Ovary (tissue), 9 donors: ENCODE measurements around the gene NF1. TPM values are rescaled to one million over a fixed set of nuclear protein-coding genes. Genes with fewer than 3 reads are reported as not detected.
"Not testable (repeated sequence)": the region's sequence is repeated elsewhere in the genome, so short reads cannot be mapped to it uniquely, and the experiment has no call there.

Source experiments
- DNase-seq, 5 donors: peaks; one replicate each; pipeline ENCODE4 v3.0.0-alpha.2; 2019 to 2020
- H3K27ac ChIP-seq, 2 donors: fragments of 200-600 bp; one replicate each; pipeline versions ENCODE4 v1.5.1 to v1.8.0; 2019 to 2022
- H3K27me3 ChIP-seq: fragments of 200-600 bp; one replicate; pipeline ENCODE4 v1.8.0; 2022
- H3K36me3 ChIP-seq: fragments of 200-600 bp; sonication (generic); one replicate; pipeline ENCODE4 v1.5.1; 2019
- H3K4me1 ChIP-seq: one replicate; pipeline ENCODE4 v1.8.1; 2013; ENCODE audit warnings: mild to moderate bottlenecking, moderate library complexity; ENCODE audit not compliant: insufficient read depth
- H3K4me3 ChIP-seq: fragments of 200-600 bp; sonication (generic); one replicate; pipeline ENCODE4 v1.5.1; 2017
- H3K9me3 ChIP-seq, 2 donors: fragments of 200-600 bp in 1 of 2; sonication (generic) in 1 of 2; one replicate each; pipeline versions ENCODE4 v1.5.1 to v1.8.1; 2013 to 2019; ENCODE audit warnings: mild to moderate bottlenecking in 1 of 2, moderate library complexity in 1 of 2
- EP300 ChIP-seq: sonication (generic); formaldehyde crosslinking; IDR thresholded peaks from one replicate; pipeline ENCODE4 v1.6.1; 2017; ENCODE audit warnings: antibody characterized with exemption
- POLR2A ChIP-seq: fragments of 450-650 bp; IDR thresholded peaks from one replicate; pipeline ENCODE4 v1.6.1; 2017; ENCODE audit warnings: antibody characterized with exemption, mild to moderate bottlenecking, moderate library complexity
- WGBS, 3 donors: extraction: QIAGEN DNeasy Blood & Tissue Kit in 1 of 3; methylation state at CpG; one replicate each; pipeline versions ENCODE4 v1.1.5 to v1.1.7; 2013 to 2017; 5-methylcytosine and 5-hydroxymethylcytosine counted together
- intact Hi-C, 4 donors: fragments of 100-400 bp; cut with DNase I; formaldehyde crosslinking; loops; one replicate each; pipeline versions ENCODE4 v1.11.0 to v1.15.1; 2022 to 2023
- polyA plus RNA-seq, 2 donors: library from polyadenylated mRNA; stranded (reverse); fragments of 200-250 nt in 1 of 2; fragments of 350-450 nt in 1 of 2; fragmentation: Illumina TruSeq in 1 of 2; extraction: RNeasy Lipid Tissue Mini Kit (QIAGEN cat#74804) in 1 of 2; gene quantifications; one replicate each; pipeline ENCODE4 v1.2.3, GENCODE V29; 2013 to 2014
- total RNA-seq, 7 donors: library from RNA; depleted of rRNA in 2 of 7; stranded (reverse); fragments of >200 nt in 2 of 7; fragmentation: NEBNext Ultra II Directional in 3 of 7; extraction: Animal tissue kit (Norgen Biotek cat#: 25700) in 3 of 7; gene quantifications; one replicate each; pipeline versions ENCODE4 v1.1.0 to v1.2.4, GENCODE V29; 2016 to 2023
- TF ChIP-seq, protein P1 (sequence below), 3 donors: fragments of 450-650 bp in 2 of 3; fragments of 200-600 bp in 1 of 3; IDR thresholded peaks; one replicate each; pipeline versions ENCODE4 v1.5.1 to v1.8.0; 2016 to 2022; ENCODE audit warnings: antibody characterized with exemption in 3 of 3, mild to moderate bottlenecking in 1 of 3
- donor health status: DM: no; HTN: no; CAD: no; lungs with moderate emphysema.
- donor health status: DM: no; HTN: no; CAD: no.
- donor health status: Bipolar disorder and iron deficiency.
- donor health status: DM: yes; HTN: yes; CAD: no.
- donor health status: DM: no; HTN: no; CAD: no.
- donor health status: DM: yes; HTN: yes; CAD: no.

NF1 gene
- total and polyA plus RNA-seq, 9 donors = 11.1 to 62.0 (median 57.0) TPM

DNA sequence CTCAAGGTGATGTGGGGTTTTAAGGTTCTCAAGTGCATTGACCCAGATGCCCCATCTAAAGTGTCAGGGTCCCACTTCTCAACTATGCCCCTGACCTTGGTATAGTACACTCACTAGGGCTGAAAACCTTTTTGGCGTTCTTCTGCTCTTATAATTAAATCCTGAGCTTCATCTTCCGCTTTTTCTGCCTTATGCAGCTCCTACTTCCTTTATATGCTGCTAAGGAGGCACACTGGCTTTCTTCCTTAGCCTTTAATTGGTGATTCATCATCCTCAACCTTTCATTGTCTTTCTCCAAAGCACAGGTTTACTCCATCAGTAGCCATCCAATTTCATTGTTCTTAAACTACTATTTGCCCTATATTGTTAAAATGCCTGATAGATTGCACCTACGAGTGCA lies 5.3 kb upstream of the NF1 start:
- intact Hi-C loops = no loop called here
- no peak for TF ChIP-seq POLR2A
- no peak for TF ChIP-seq EP300
- TF ChIP-seq, protein P1, sequence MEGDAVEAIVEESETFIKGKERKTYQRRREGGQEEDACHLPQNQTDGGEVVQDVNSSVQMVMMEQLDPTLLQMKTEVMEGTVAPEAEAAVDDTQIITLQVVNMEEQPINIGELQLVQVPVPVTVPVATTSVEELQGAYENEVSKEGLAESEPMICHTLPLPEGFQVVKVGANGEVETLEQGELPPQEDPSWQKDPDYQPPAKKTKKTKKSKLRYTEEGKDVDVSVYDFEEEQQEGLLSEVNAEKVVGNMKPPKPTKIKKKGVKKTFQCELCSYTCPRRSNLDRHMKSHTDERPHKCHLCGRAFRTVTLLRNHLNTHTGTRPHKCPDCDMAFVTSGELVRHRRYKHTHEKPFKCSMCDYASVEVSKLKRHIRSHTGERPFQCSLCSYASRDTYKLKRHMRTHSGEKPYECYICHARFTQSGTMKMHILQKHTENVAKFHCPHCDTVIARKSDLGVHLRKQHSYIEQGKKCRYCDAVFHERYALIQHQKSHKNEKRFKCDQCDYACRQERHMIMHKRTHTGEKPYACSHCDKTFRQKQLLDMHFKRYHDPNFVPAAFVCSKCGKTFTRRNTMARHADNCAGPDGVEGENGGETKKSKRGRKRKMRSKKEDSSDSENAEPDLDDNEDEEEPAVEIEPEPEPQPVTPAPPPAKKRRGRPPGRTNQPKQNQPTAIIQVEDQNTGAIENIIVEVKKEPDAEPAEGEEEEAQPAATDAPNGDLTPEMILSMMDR (IDR thresholded peaks at IDR 0.05) = no peak
- H3K4me3 ChIP-seq = no peak overlapping the region
- H3K4me1 ChIP-seq = no peaks in the 10 kb centered on the region
- H3K36me3 ChIP-seq = no peaks in the 10 kb centered on the region
- no peaks in the 10 kb centered on the region for H3K27me3 ChIP-seq
- H3K27ac ChIP-seq = no peak overlapping the region
- WGBS, 3 donors = 94 to 98% (median 95%) methylated on average over 3 of the region's 3 CpGs
- DNase-seq = no peak
- no peaks in the 10 kb centered on the region for H3K9me3 ChIP-seq

DNA sequence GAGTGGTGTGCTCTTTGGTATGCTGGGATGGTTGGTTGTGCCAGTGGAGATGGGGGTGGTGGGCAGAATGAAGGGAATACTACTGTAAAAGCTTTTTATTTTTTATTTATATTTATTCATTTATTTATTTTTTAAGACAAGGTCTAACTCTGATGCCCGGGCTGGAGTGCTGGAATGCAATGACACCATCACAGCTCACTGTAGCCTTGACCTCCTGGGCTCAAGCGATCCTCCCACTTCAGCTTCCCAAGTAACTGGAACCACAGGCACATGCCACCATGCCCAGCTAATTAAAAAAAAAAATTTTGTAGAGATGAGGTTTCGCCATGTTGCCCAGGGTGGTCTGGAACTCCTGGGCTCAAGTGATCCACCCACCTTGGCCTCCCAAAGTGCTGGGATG lies 4.1 kb upstream of the NF1 start:
- WGBS, 3 donors = 74 to 79% (median 78%) methylated on average over 3 of the region's 3 CpGs
- H3K4me1 ChIP-seq, H3K9me3 ChIP-seq, DNase-seq, H3K36me3 ChIP-seq, H3K27me3 ChIP-seq, H3K27ac ChIP-seq, intact Hi-C loops, H3K4me3 ChIP-seq: not testable (repeated sequence)

DNA sequence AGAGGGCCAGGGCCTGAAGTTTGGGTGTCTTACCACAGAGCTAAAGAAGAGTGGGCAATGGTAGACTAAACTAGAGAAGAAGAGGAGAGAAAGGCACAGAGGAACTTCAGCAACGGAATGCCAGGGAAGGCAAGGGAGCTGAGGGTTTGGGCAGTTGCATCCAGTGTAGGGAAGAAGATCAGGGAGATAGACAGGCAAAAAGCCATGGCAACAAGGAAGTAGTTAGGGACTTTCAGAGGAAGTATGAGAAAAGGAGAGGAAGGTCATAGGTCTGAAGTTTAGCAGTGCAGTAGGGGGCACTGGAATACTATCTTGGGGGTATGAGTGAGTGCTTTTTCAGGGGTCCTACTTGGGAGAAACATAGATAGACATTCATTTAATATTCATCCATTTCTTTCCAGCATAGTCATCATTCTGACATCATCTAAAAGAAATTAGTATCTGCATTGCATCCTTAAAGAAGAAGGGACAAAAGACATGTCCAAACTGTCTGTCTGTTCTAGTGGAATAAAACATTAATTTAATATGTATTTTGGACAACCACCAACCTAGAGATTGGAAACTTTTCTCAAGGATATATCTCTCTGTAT lies 2.2 kb upstream of the NF1 start:
- Histone ChIP-seq H3K4me3 (no peak overlapping the region), H3K36me3 (no peaks in the 10 kb centered on the region), H3K27ac (no peak overlapping the region), H3K27me3 (no peaks in the 10 kb centered on the region), H3K9me3 (no peaks in the 10 kb centered on the region), H3K4me1 (peaks cover 2% of the 10 kb centered on the region)
- TF ChIP-seq POLR2A = no peak
- no peak for TF ChIP-seq EP300
- TF ChIP-seq, protein P1 (IDR thresholded peaks at IDR 0.05) = no peak
- no peak for DNase-seq
- WGBS, 3 donors = 89 to 95% (median 94%) methylated on average over 1 of the region's 1 CpG
- intact Hi-C loops = no loop called here

DNA sequence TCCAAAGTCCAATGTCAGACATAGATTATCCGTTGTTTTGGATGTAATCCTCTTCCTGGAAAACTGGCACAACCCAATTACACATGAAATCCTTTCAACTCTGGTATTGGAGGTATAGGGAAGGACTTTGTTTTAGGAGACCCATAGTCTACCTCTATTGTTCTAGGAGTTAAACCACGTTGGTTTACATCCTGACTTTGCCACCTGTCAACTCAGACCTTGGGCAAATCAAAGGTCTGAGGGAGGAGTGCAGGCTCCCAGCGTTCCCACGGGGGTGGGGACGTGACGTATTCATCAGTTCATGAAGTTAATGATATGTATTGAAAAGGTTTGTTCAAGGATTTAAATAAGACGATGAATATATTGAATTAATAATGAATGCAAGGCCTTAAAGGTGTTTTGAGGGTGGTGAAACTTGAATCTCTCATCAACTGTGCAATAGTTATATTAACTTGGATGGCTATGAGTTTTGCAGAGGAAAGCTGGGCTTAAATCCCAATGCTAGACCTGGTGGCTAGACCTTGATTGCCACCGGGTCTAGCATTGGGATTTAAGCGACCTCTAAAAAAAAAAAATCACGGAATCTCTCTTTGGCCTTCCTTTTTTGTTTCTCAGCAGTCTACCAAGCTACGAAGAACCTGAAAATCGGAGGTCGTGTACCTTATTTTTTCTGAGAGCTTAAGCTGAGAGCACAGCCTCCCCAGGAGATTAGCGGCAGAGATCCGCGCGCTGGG lies 744 bp upstream of the NF1 start:
- WGBS, 3 donors = 28 to 32% (median 31%) methylated on average over 17 of the region's 17 CpGs
- Histone ChIP-seq H3K36me3 (no peaks in the 10 kb centered on the region), H3K9me3 (no peaks in the 10 kb centered on the region), H3K4me3 (peak overlapping the region; percentile 69), H3K27ac (peak overlapping the region; percentile 85 to 90), H3K27me3 (no peaks in the 10 kb centered on the region), H3K4me1 (peaks cover 2% of the 10 kb centered on the region)
- TF ChIP-seq EP300 (no peak), POLR2A (no peak)
- TF ChIP-seq, protein P1 (IDR thresholded peaks at IDR 0.05) = no peak
- DNase-seq = no peak
- intact Hi-C loops = no loop called here
